GM12891 (cell line): ENCODE data around the gene UPF2.

Source experiments
- DNase-seq: peaks from one replicate; pipeline ENCODE4 v3.0.0; 2011; ENCODE audit warnings: low spot score; ENCODE audit not compliant: insufficient read length
- FAIRE-seq: peaks from 2 replicates; lab custom pipeline; 2011; peaks lifted over from hg19 to GRCh38; lab: Jason Lieb, UNC
- PAX5 ChIP-seq: IDR thresholded peaks from 2 replicates; pipeline ENCODE4 v1.6.1; 2011; ENCODE audit warnings: low read length, moderate library complexity, mild to moderate bottlenecking; ENCODE audit not compliant: insufficient read depth, severe bottlenecking
- POLR2A ChIP-seq: IDR thresholded peaks from 2 replicates; pipeline ENCODE4 v1.6.1; 2011; ENCODE audit warnings: low read depth, low read length, control low read depth
- POLR2AphosphoS5 ChIP-seq: IDR thresholded peaks from 2 replicates; pipeline ENCODE4 v1.6.1; 2011; ENCODE audit warnings: low read depth, low read length, control low read depth
- POU2F2 ChIP-seq: IDR thresholded peaks from 2 replicates; pipeline ENCODE4 v1.6.1; 2011; ENCODE audit warnings: low read depth, mild to moderate bottlenecking, control low read depth, low read length, moderate library complexity
- SPI1 ChIP-seq: IDR thresholded peaks from 2 replicates; pipeline ENCODE4 v1.6.1; 2011; ENCODE audit warnings: low read depth, low read length, control low read depth
- TAF1 ChIP-seq: IDR thresholded peaks from 2 replicates; pipeline ENCODE4 v1.6.1; 2011; ENCODE audit warnings: low read depth, low read length, control low read depth

The UPF2 gene

DNA sequence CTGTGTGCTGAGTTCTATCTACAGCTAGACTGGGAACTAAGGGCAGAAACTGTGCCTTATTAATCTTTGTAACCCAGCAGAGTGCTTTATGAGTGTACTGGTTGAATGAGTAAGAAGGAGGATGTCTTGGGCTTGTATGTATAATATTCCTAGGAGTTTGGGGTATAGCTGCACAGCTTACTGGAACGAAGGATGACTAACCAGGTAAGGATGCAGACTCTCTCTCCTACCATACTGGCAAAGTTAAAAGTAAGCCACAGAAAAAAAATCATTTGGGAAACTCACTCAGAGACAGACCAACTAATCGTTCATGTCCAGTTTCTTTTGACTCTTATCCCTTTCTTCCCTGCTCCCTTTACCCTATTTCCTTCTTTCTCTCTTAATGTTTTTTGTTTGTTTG is 24.7 kb upstream of the UPF2 start:
- FAIRE-seq (no peak), DNase-seq (no peak)
- no peak for TF ChIP-seq PAX5
- TF ChIP-seq TAF1 = no peak
- no peak for TF ChIP-seq POLR2A
- no peak for TF ChIP-seq POU2F2
- TF ChIP-seq SPI1 = no peak
- TF ChIP-seq POLR2AphosphoS5 = no peak

GRCh38 chr10:12063483-12063818 is 20.8 kb upstream of the UPF2 start:
- no peak for DNase-seq
- no peak for FAIRE-seq
- TF ChIP-seq PAX5 = no peak
- no peak for TF ChIP-seq POU2F2
- TF ChIP-seq POLR2A = no peak
- no peak for TF ChIP-seq POLR2AphosphoS5
- TF ChIP-seq TAF1 = no peak
- no peak for TF ChIP-seq SPI1

DNA sequence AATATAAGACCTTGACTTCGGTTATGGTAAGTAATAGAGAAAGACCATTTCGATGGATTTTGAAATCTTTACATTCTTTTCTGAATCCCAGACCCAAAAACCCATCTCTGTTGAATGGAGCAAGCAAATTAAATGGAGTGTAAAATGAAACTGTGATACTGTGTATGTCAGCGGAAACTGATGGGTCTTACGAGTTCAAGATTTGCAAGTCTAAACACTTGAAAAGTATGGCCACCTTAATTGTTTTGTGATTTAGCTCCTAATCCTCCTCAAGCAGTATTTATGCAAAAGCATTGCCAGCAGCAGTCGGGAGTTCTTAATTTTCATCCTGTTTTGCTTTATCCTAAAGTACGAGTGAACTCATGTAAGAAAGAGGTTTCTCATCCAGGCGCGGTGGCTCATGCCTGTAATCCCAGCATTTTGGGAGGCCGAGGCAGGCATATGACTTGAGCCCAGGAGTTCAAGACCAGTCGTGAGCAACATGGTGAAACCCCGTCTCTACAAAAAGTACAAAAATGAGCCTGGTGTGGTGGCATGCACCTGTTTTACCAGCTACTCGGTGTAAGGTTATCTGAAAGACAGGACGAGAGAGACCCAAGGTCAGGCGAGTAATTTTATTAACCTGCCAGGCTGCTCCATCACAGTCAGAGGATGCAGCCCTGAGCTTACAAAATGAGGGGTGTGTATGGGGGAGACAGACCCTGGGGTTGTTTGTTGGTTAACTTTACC is 20.3 kb upstream of the UPF2 start:
- peak; percentile 5 for FAIRE-seq
- no peak for DNase-seq
- TF ChIP-seq TAF1 (no peak), PAX5 (no peak)

GRCh38 chr10:12061124-12061523 is 18.5 kb upstream of the UPF2 start:
- no peak for FAIRE-seq
- TF ChIP-seq TAF1 = no peak

GRCh38 chr10:12056748-12057147 is 14.1 kb upstream of the UPF2 start:
- FAIRE-seq = no peak
- no peak for TF ChIP-seq TAF1
- TF ChIP-seq POLR2AphosphoS5 = no peak
- TF ChIP-seq POLR2A = no peak
- no peak for TF ChIP-seq PAX5
- TF ChIP-seq SPI1 = no peak
- no peak for TF ChIP-seq POU2F2
- no peak for DNase-seq

More at GRCh38 chr10:12061124-12061523, 18.5 kb upstream of the UPF2 start:
- no peak for DNase-seq

- no peak for DNase-seq
- FAIRE-seq = no peak
- TF ChIP-seq TAF1 (no peak), PAX5 (no peak), POLR2A (no peak), SPI1 (no peak), POLR2AphosphoS5 (no peak), POU2F2 (no peak)
Measured at GRCh38 chr10:12055732-12056131, 13.1 kb upstream of the UPF2 start.

DNA sequence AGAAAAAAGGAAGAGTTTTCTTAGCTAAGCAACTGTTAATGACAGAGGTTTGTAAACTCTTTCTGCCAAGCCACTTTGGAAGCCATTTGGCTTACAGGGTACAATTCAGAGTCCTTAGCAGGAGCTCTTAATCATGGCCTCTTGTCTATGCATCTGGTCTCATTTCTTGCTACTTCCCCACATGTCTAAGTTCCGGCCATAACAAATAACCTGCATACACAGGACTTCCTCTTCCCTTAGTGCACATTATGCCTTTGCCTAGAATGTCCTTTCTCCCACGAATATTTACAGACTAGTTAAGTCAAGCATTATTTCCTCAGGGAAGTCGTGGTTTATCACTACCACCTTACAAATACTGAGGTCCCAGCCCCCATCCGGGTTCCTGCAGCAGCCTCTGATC is 8.6 kb upstream of the UPF2 start:
- TF ChIP-seq PAX5 (no peak), POU2F2 (no peak), POLR2AphosphoS5 (no peak), TAF1 (no peak), SPI1 (peak; percentile 65), POLR2A (no peak)
- FAIRE-seq = peak; percentile 80
- DNase-seq = no peak

- TF ChIP-seq TAF1 (no peak), SPI1 (no peak), POU2F2 (no peak), PAX5 (no peak), POLR2A (no peak), POLR2AphosphoS5 (no peak)
- DNase-seq = no peak
- FAIRE-seq = no peak
Measured at GRCh38 chr10:12050528-12050927, 7.9 kb upstream of the UPF2 start.

DNA sequence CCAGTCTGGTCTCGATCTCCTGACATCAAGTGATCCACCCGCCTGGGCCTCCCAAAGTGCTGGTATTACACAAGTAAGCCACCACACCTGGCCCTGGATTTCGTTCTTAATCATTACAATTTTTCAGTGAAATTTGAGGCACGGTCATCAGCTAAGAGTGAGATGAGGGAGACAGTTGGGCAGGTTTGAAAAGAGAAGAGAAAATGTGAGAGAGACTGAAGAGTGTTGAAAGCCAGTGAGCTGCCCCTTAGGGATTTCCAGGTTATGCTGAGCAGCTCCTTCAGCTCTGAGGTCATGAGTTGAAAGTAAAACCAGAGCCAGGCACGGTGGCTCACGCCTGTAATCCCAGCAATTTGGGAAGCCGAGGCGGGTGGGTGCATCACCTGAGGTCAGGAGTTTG is 5.9 kb upstream of the UPF2 start:
- TF ChIP-seq POU2F2 (no peak), SPI1 (no peak), POLR2AphosphoS5 (no peak), PAX5 (no peak), POLR2A (no peak), TAF1 (no peak)
- FAIRE-seq = peak; percentile 54
- no peak for DNase-seq

DNA sequence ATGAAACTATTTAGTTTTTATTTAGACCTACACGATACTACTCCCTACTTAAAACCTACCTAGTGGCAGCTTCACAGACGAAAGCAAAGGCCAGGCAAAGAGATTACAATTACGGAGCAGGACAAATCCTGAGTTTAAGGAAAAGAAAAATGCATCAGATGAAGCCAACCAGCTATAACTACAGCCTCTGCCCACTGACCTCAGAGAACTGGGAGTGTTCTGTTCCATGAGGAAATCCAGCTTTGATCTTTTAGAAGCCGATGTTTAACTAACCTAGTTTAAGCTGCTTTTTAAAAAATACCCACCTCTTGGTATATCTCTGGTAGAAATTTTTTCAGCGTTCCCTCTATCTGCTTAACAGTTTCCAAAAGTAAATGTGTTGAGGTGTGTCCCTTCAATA is 3.0 kb upstream of the UPF2 start:
- FAIRE-seq (no peak), DNase-seq (no peak)
- TF ChIP-seq POLR2AphosphoS5 = no peak
- TF ChIP-seq POLR2A = no peak
- no peak for TF ChIP-seq PAX5
- no peak for TF ChIP-seq POU2F2
- TF ChIP-seq TAF1 = no peak
- TF ChIP-seq SPI1 = no peak

DNA sequence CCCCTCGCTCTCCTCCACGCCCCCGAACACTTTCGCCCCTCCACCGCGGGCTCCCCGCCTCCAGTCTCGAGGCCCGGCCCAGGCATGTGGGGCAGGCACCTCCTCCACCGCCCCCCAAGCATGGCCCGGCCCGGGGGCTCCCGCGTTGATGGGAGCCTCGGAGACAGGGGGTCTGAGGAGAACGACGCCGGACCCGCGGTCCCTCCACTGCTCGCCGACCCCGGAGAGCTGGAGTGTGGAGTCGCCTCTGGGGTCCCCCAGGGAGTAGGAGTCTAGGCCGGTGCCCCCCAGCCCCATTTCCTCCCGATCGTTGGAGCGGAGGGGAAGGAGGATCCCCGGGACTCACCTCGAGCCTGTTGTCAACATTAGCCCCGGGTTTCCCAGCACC is 206 bp downstream of the UPF2 start:
- DNase-seq = peak; percentile 30
- TF ChIP-seq POLR2A (no peak), TAF1 (peak; percentile 74)
- no peak for FAIRE-seq
